GM21619 (cell line): ENCODE data around the gene TOMM34.

ENCODE experiments used
- ATAC-seq: cut with Tn5 transposase; IDR thresholded peaks from one replicate; pipeline ENCODE4 v1.9.1; 2021; ENCODE audit not compliant: unreplicated experiment

Gene TOMM34

GRCh38 chr20:44897133-44897532 is 63.1 kb downstream of the TOMM34 start:
- no peak for ATAC-seq

GRCh38 chr20:44896583-44896982 is 63.6 kb downstream of the TOMM34 start:
- no peak for ATAC-seq

GRCh38 chr20:44894959-44895358 is 65.2 kb downstream of the TOMM34 start:
- ATAC-seq = no peak
